HG02763 (cell line): ENCODE results near the gene MYOF.

ENCODE experiments used
- ATAC-seq: cut with Tn5 transposase; IDR thresholded peaks from one replicate; pipeline ENCODE4 v1.9.1; 2021; ENCODE audit warnings: mild to moderate bottlenecking, moderate library complexity; ENCODE audit not compliant: unreplicated experiment

The MYOF gene

DNA sequence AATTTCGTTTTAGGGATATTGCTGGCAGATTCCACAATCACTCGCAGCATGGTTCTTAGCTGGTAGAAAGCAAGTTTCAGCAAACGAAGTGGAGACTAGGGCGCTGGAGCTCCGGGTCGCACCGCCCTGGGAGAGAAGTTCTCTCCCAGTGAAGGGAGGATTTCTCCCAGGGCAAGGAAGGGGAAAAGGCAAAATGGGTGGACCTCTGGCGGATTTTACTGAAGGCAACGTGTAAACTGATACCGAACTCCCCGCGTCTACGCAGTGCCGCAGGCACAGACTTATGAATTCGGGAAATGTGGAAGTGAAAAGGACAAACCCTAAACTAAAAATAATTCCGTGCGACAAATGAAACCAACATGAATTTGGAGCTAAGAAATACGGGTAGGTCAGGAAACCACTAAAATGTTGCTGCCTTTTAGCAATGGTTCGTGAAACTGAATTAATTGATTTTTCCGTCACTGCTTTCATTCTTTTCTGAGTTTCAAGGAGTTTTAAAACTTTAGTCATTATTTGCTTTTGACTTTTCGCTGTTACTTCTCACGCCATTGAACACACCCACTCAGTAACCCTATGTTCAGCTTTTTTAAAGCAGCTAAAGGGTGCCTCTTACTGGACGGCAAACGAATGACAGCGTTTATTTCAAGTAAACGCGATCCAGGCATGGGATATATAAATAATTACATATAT lies at the start of gene MYOF:
Gene MYOF (minus strand): TSS at position 190 of the 690 bp plus-strand sequence. CDS start 140 bp downstream, at position 50.
- peak; percentile 54 for ATAC-seq

DNA sequence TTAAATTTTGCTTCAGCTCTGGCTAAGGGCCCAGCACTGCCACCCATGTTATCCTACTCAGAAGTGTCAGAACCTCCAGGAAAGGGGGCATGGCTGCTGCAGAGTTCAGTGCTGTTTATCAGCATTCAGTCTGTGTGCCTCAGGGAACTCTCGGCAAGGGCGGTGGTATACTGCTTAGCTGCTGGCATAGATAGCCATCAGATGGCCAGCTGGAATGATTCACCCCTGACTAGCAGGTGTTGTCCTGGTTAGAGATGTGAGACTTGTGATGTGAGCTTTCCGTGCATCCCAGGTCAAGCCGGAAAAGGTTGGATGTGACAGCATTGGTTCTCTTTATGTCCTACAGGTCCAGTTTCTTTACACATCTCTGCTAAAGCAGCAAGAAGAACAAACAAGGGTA lies 36.4 kb upstream of the MYOF start:
- ATAC-seq, result no peak

DNA sequence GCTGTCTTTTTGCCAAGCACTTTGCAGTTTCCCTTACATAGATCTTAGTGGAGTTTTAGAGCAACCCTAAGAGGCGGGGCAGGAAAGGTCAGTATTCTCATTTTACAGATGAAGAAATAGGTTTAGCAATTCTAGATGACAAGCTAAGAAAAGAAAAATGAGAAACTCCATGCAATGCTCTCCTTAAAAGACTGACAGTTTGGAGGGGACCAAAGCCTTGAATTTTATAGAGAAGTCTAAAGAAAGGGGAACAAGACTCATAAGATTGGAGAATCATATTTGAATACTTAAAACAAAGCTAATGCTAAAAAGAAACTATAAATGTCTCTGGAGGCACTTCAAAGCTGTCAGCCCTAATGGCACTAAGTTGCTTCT lies 33.9 kb upstream of the MYOF start:
- no peak for ATAC-seq

DNA sequence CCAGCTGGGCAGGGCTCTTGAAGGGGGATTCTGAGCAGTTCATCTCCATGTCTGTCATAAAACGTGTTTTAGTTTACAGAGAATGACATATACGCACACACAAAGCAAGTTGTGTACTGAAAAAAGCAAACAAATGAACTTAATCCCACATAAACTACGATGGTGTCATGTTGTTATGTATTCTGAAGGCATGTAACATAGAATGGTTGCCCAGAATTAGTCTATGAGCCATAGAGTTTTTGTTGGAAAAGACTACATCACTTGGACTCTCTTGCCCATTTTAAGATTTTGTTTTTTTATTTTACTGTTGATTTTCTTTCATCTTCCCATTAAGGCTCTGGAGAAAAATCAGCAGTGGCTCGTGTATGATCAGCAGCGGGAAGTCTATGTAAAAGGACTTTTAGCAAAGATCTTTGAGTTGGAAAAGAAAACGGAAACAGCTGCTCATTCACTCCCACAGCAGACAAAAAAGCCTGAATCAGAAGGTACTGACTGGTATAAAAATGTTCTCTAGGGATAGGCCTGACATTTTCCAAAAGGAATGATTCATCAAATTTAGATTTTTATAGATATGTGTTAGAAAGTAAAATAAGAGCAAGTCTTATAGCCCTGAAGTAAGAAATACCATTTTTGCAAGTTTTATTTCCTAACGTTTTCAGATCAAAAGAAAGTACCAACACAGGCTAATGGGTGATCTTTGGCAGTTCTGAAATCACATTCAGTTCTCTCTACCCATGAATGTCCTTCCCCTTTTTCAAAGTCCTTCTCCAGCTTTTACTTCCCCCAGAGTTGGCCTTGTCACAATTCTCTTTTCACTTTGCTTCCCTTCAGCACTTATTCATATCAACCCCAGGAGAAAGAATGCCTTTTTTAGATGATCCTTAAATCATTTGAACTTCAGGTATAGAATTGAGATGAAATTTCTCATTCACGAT lies 33.2 kb upstream of the MYOF start:
- ATAC-seq, result no peak

DNA sequence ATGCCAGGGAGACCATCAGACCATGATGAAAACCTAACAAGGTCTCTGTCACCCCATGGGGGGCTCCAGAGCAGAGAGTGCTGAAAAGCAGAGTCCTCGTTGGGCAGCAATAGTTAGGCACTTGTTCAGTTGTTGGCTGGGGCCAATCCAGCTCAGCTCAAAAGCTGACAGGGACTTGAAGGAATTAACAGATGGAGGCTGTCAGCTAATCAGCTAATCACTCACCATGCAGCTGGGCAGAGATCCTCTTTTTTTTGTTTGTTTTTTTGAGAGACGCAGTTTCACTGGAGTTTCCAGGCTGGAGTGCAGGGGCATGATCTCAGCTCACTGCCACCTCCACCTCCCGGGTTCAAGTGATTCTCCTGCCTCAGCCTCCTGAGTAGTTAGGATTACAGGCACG lies 32.4 kb upstream of the MYOF start:
- no peak for ATAC-seq

DNA sequence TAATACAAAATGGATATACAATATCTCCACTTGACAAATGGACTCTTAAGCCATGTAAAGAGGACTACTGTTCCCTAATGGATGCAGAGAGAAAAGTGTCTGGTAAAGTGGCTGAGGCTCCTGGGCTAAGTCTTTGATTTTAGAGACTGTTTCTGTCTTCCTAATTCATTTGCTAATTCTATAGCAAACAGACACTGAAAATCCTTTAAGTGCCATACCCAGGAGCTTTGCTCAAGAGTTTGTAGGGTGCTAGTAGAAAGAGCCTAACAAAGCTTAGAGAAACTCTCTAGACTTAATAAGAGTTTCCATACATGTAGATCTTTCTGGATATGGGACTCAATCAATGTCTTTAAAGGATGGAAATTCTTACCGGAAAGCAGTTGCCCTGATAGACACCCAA lies 31.0 kb upstream of the MYOF start:
- ATAC-seq, result no peak

GRCh38 chr10:93512565-93512964 lies 30.4 kb upstream of the MYOF start:
- no peak for ATAC-seq

DNA sequence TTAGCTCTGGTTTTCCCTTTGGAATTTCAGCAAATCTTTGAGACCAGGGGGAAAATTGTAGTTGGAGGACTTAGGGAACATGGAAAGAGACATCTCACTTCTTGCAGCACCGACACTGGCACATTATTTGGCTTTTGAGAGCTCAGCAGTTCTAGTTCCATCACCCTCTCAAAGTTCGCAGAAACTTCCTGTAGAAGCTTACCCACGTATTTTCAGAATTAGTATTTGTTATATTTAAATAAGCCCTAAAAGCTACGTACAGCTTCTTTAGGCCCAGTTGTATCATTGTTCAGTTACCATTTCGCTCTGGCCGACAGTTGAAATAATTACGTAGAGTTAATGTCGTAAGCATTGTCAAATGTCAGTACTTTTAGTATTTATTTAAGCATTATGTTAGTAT lies 27.7 kb upstream of the MYOF start:
- no peak for ATAC-seq

DNA sequence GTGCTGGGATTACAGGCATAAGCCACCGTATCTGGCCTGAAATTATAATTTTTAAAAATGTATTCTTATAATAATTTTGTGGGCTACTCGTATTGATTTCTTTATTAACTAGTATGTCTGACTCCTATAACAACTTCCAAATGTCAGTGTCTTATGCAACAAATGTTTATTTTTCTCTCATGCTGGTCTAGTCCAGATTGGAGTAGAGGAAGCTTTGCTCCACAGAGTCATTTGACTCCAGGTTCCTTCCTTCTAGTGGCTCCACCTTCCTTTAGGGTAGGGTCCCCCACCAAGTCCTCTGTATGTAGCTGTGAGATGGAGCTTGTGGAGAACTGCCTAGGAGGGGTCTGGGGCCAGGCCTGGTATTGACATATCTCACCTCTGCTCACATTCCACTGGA lies 22.9 kb upstream of the MYOF start:
- ATAC-seq, result no peak

- ATAC-seq, result no peak
These were observed 20.9 kb upstream of the MYOF start for GRCh38 chr10:93503075-93503474.

- no peak for ATAC-seq
These were observed 19.5 kb upstream of the MYOF start for GRCh38 chr10:93501650-93502049.

GRCh38 chr10:93498166-93498565 lies 16.0 kb upstream of the MYOF start:
- ATAC-seq, result no peak

GRCh38 chr10:93496322-93497041 lies 14.3 kb upstream of the MYOF start, which contains the start of gene CEP55:
CEP55 (plus strand) TSS chr10:93496612; CDS start chr10:93500052, 3,440 bp downstream.
- peak; percentile 100 for ATAC-seq

DNA sequence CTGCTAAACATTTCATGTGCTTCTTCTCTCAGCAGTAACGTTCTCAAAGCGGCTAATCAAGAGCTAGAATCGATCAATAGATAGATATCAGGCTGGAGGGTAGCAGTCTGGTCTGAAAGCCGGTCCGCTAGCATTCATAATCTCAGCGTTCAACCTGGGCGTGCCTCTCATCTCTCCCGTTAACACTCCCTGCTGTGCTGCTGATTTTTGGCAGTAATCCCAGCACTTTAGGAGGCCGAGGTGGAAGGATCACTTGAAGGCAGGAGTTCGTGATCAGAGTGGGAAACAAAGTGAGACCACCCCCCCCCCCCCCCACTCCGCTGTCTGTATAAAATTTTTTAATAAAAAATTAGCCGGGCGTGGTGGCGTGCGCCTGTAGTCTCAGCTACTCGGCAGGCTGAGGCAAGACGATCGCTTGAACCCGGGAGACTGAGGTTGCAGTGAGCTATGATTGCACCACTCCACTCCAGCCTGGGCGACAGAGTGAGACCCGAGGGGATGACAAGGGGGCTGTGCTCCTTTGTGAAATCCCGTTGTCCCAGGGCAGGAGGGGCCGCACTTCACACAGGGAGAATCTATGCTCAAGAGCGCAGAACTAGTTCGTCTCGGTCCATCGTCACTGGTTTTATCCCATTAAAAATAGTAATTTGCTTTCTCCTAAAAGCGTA lies 13.7 kb upstream of the MYOF start:
- peak; percentile 19 for ATAC-seq

DNA sequence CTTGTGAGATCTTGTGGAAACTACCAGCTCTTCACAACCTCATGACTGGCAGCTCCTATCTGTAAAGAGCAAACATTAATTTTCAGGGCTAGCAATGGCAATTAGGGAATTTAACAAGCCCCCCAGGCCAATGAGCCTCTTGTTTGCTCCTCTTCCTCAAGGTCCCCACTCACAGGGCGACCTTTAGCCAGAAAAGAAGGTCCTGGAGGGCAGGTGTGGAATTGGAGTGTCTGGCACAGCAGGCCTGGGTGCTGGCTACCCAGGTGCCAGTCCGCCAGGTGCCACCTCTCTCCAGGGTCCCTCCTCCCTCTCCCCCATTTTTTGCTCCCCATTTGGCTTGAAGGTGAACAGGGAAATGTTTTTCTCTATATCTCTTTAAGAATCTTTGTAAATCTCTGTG lies 12.4 kb upstream of the MYOF start:
- no peak for ATAC-seq

GRCh38 chr10:93493162-93493561 lies 11.0 kb upstream of the MYOF start:
- no peak for ATAC-seq

DNA sequence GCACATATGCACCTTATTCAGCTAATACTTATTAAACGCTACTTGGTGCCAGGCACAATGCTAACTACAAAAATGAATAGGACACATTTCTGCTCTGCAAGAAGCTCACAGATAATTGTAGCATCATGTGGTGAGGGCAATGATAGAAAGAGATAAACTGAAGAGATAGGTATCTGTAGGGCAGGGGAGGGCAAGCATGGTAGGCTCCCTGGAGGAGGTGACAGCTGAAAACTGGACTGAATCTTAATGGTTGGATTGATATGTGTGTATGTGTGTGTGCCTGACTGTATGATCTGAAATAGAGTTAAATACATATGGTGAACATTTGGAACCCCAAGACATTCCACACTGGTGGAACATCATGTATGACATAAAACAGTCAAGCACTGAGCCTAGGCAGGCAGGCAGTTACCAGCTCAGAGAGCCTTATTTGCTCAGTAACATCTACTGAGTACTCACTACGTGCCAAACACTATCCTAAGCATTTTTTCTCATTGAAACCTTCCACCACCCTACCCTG lies 9.5 kb upstream of the MYOF start:
- no peak for ATAC-seq

DNA sequence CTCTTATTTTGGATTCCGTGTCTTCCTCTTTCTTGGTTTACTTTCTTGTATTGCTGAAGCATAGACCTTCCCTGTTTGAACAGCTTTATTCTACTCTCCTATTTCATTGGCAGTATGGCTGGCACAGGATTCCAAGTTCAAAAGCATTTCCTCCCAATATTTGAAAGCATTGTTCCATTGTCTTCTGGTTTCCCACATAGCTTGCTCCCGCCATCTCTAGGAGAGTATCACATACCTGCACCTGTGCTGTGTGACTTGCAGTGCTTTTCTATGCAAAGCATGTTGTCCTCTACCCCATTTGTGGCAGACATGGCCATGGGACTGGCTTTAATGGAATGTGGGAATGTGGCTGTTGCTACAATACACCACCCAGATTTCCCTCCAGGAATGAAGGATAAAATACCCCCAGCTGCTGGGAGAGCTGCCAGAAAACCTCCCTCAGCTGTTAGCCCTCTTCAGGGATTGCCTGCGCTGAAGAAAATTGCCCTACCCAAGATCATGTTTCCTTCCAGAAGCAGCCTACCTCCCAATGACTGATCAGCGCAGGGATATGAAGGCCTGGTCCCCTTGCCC lies 6.9 kb upstream of the MYOF start:
- no peak for ATAC-seq

GRCh38 chr10:93485690-93486089 lies 3.6 kb upstream of the MYOF start:
- no peak for ATAC-seq

DNA sequence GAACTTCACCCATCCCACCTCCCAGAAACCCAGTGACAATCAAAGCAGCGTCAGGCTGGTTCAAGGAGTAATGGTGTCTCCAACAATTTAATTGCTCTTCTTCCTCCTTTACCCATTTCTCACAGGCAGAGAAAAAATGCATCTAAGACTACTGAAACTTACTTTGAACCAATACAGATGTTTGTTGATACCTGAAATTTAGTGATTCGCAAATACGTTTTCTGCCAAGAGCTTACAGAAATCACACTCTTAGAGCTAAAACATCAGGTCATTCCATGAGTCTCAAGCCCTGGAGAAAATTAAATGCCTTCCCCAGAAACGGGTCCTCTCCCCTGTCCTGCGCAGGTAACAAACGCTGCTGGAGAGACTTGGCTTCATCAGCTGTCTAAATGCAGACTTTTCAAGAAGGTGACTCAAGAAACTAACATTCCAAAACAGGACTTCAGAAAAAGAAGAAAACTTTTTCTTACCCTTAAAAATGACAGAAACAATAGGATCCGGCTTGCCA lies 443 bp downstream of the MYOF start:
- ATAC-seq, result no peak
